OCI-M2 (cell line): Measurements from ENCODE around the gene CELSR1.

ENCODE experiments used
- DNase-seq: peaks from one replicate; lab custom pipeline; 2025; ENCODE audit not compliant: unreplicated experiment; lab: John Stamatoyannopoulos, UW

Gene CELSR1

GRCh38 chr22:46447906-46448305, 89.5 kb downstream of the CELSR1 start:
- no peak for DNase-seq

GRCh38 chr22:46446799-46447198, 90.6 kb downstream of the CELSR1 start:
- DNase-seq, result no peak

GRCh38 chr22:46445771-46446420, 91.5 kb downstream of the CELSR1 start:
- DNase-seq, result no peak

GRCh38 chr22:46444390-46444854, 93.0 kb downstream of the CELSR1 start:
- DNase-seq, result no peak

GRCh38 chr22:46443850-46444389, 93.5 kb downstream of the CELSR1 start:
- no peak for DNase-seq

GRCh38 chr22:46442217-46442853, 95.1 kb downstream of the CELSR1 start:
- DNase-seq, result no peak

- no peak for DNase-seq
These were observed 97.6 kb downstream of the CELSR1 start for GRCh38 chr22:46439576-46440465.

- no peak for DNase-seq
These were observed 98.3 kb downstream of the CELSR1 start for GRCh38 chr22:46439111-46439510.

- no peak for DNase-seq
These were observed 99.6 kb downstream of the CELSR1 start for GRCh38 chr22:46437671-46438440.

- DNase-seq, result no peak
These were observed 100.7 kb downstream of the CELSR1 start for GRCh38 chr22:46436595-46437175.

- DNase-seq, result no peak
These were observed 104.1 kb downstream of the CELSR1 start for GRCh38 chr22:46433318-46433717.

GRCh38 chr22:46432164-46433068, 105.0 kb downstream of the CELSR1 start:
- DNase-seq, result no peak

GRCh38 chr22:46430961-46431838, 106.2 kb downstream of the CELSR1 start:
- DNase-seq, result no peak

- DNase-seq, result no peak
These were observed 108.0 kb downstream of the CELSR1 start for GRCh38 chr22:46429325-46429853.

- DNase-seq, result no peak
These were observed 108.7 kb downstream of the CELSR1 start for GRCh38 chr22:46428602-46429324.

- DNase-seq, result no peak
These were observed 109.2 kb downstream of the CELSR1 start for GRCh38 chr22:46428171-46428570.

GRCh38 chr22:46425016-46425415, 112.4 kb downstream of the CELSR1 start:
- DNase-seq, result no peak
